Heart left ventricle (tissue), 16 donors: Measurements from ENCODE around the gene SCARB1. TPM values are rescaled to one million over a fixed set of nuclear protein-coding genes. Genes with fewer than 3 reads are reported as not detected.

Source experiments
- ATAC-seq, 4 donors: fragments of 200-7000 bp; cut with Tn5 transposase; one replicate each; pipeline ENCODE4 v1.9.1; 2020 to 2022; ENCODE audit warnings: moderate library complexity in 4 of 4, mild to moderate bottlenecking in 3 of 4, moderate number of reproducible peaks in 1 of 4
- DNase-seq, 5 donors: peaks; one replicate each; pipeline ENCODE4 v3.0.0-alpha.2; 2020
- H3K27ac ChIP-seq, 12 donors: fragments of 200-600 bp; sonication (generic) in 4 of 12; one replicate each; pipeline versions ENCODE4 v1.5.0 to v1.8.0; 2016 to 2022; ENCODE audit warnings: mild to moderate bottlenecking in 2 of 12
- H3K27me3 ChIP-seq, 9 donors: fragments of 200-600 bp; sonication (generic) in 2 of 9; one replicate each; pipeline versions ENCODE4 v1.5.1 to v1.8.0; 2016 to 2022; ENCODE audit warnings: mild to moderate bottlenecking in 3 of 9
- H3K36me3 ChIP-seq, 9 donors: fragments of 200-600 bp; sonication (generic) in 2 of 9; one replicate each; pipeline versions ENCODE4 v1.5.0 to v1.8.0; 2018 to 2022; ENCODE audit warnings: mild to moderate bottlenecking in 2 of 9
- H3K4me1 ChIP-seq, 12 donors: fragments of 200-600 bp; sonication (generic) in 4 of 12; one replicate each; pipeline versions ENCODE4 v1.5.0 to v1.8.0; 2016 to 2022; ENCODE audit warnings: mild to moderate bottlenecking in 3 of 12
- H3K4me3 ChIP-seq, 12 donors: fragments of 200-600 bp; sonication (generic) in 4 of 12; one replicate each; pipeline versions ENCODE4 v1.5.0 to v1.8.0; 2017 to 2022; ENCODE audit warnings: mild to moderate bottlenecking in 9 of 12, moderate library complexity in 4 of 12
- H3K9me3 ChIP-seq, 12 donors: fragments of 200-600 bp; sonication (generic) in 4 of 12; one replicate each; pipeline versions ENCODE4 v1.5.0 to v1.8.0; 2016 to 2022; ENCODE audit warnings: mild to moderate bottlenecking in 1 of 12
- POLR2A ChIP-seq, 2 donors: fragments of 450-650 bp; IDR thresholded peaks; one replicate each; pipeline ENCODE4 v1.6.1; 2017; ENCODE audit warnings: antibody characterized with exemption in 2 of 2, mild to moderate bottlenecking in 2 of 2, moderate library complexity in 2 of 2
- WGBS, 4 donors: extraction: QIAGEN DNeasy Blood & Tissue Kit in 2 of 4; methylation state at CpG; one replicate each; pipeline versions ENCODE4 v1.1.5 to v1.1.7; 2013 to 2018; 5-methylcytosine and 5-hydroxymethylcytosine counted together
- intact Hi-C, 10 donors: fragments of 100-400 bp; cut with DNase I; formaldehyde crosslinking; loops; one replicate each; pipeline versions ENCODE4 v1.11.1 to v1.14.2; 2022
- polyA plus RNA-seq, 2 donors: library from polyadenylated mRNA; stranded (reverse); fragments of 200-250 nt; gene quantifications; one replicate each; pipeline ENCODE4 v1.2.3, GENCODE V29; 2013
- total RNA-seq, 9 donors: library from RNA; depleted of rRNA in 2 of 9; stranded (reverse); fragments of >200 nt in 2 of 9; fragmentation: NEBNext Ultra II Directional in 3 of 9; extraction: Animal tissue kit (Norgen Biotek cat#: 25700) in 3 of 9; gene quantifications; one replicate each; pipeline versions ENCODE4 v1.1.0 to v1.2.4, GENCODE V29; 2016 to 2023
- TF ChIP-seq, protein P1 (sequence below), 12 donors: fragments of 200-600 bp; sonication (generic) in 4 of 12; IDR thresholded peaks; one replicate each; pipeline versions ENCODE4 v1.5.0 to v1.8.0; 2018 to 2022; ENCODE audit warnings: antibody characterized with exemption in 12 of 12, mild to moderate bottlenecking in 5 of 12
- donor health status: ischemic (EF 13 %, LVEDD 7.1; RV severe dilation, severe dysfunction).
- donor health status: healthy with polysubstance abuse.
- donor health status: DM: no; HTN: yes; CAD: no.
- donor health status: DM: no; HTN: no; CAD: no.
- donor health status: ischemic (EF 25% LVEDD 6.9; RV normal size, moderate dysfunction).
- donor health status: ischemic (EF 25% LVEDD 5.7; RV mildly dilated, moderate dysfunction).
- donor health status: healthy.
- donor health status: DM: yes; HTN: yes; CAD: no.
- donor health status: ischemic (EF 35%, LVEDD 5.7; RV mildly dilated, moderate dysfunction).
- donor health status: nonischemic (EF 11% LVEDD 7.7; RV severe dilation, severe dysfunction).
- donor health status: DM: yes; HTN: yes; CAD: no.
- donor health status: PGD.
- donor health status: ischemic (EF 29% LVEDD 5.4; RV normal size, mild dysfunction).
- donor health status: nonischemic (EF 23%, LVEDD 6.1; RV moderate dilation, normal function).

Gene SCARB1
- total and polyA plus RNA-seq, 11 donors: 6.9 to 21.7 (median 14.0) TPM

DNA sequence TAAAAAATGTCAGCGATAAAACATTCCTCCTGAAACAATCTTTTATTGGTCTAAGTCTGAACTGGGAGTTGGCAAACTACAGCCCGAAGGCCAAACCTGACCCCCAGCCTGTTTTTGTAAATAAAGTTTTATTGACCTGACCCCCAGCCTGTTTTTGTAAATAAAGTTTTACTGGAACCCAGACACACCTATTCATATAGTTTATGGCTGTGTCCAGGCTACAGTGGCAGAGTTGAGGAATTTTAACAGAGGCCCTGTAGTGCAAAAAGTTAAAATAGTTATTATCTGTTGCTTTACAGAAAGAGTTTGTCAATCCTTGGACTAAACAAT lies 12.1 kb upstream of the SCARB1 start:
- intact Hi-C loops: no loop called here
- no peak overlapping the region for H3K4me3 ChIP-seq
- DNase-seq (no peak), ATAC-seq (no peak)
- H3K9me3 ChIP-seq: no peaks in the 10 kb centered on the region
- WGBS, 4 donors: 79 to 95% (median 87%) methylated on average over 2 of the region's 2 CpGs
- H3K27ac ChIP-seq: no peak overlapping the region
- H3K36me3 ChIP-seq: no peaks in the 10 kb centered on the region
- TF ChIP-seq, protein P1, sequence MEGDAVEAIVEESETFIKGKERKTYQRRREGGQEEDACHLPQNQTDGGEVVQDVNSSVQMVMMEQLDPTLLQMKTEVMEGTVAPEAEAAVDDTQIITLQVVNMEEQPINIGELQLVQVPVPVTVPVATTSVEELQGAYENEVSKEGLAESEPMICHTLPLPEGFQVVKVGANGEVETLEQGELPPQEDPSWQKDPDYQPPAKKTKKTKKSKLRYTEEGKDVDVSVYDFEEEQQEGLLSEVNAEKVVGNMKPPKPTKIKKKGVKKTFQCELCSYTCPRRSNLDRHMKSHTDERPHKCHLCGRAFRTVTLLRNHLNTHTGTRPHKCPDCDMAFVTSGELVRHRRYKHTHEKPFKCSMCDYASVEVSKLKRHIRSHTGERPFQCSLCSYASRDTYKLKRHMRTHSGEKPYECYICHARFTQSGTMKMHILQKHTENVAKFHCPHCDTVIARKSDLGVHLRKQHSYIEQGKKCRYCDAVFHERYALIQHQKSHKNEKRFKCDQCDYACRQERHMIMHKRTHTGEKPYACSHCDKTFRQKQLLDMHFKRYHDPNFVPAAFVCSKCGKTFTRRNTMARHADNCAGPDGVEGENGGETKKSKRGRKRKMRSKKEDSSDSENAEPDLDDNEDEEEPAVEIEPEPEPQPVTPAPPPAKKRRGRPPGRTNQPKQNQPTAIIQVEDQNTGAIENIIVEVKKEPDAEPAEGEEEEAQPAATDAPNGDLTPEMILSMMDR (IDR thresholded peaks at IDR 0.05): no peak
- no peak for TF ChIP-seq POLR2A (IDR thresholded peaks at IDR 0.05)
- no peaks in the 10 kb centered on the region for H3K27me3 ChIP-seq
- H3K4me1 ChIP-seq: peaks cover 0 to 6% (median 0%) of the 10 kb centered on the region in 12 donors

DNA sequence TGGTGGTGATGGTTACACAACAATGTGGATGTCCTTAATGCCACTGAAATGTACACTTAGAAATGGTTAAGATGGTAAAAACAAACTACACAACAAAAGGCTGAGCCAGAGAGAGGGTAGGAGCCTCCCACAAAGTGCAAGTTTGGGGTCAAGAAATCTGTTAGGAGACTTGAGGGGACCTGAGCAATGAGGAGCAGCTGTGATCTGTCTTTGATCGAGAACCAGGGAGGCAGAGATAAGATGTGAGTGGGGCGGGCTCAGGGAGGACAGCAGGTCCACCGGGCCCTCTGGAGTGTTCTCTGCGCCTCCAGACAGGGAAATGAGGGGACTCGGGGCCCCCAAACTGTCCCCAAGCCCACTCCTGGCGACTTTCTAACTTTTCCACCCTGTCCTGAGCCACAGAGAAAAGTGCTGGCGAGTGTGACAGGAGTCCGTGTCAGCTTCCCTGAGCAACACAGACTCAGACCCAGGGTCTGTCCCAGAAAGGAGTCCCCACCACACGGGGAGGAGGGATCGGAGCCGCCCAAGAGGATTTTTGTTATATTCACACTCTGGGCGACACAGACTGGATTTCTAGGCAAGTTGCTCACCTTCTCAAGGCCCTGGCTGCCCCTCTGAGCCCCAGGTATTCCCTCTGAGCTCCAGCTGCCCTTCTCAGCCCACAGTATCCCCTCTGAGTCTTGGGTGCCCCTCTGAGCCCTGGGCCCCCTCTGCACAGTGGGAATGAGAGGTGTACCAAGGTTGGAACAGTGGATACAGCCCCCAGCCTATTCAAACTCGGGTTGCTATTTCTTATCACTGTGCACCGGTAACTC lies 11.5 kb upstream of the SCARB1 start:
- Histone ChIP-seq H3K4me1 (peaks cover 0 to 6% (median 0%) of the 10 kb centered on the region in 12 donors), H3K36me3 (no peaks in the 10 kb centered on the region), H3K4me3 (no peak overlapping the region), H3K27me3 (no peaks in the 10 kb centered on the region), H3K27ac (no peak overlapping the region), H3K9me3 (no peaks in the 10 kb centered on the region)
- TF ChIP-seq, protein P1 (IDR thresholded peaks at IDR 0.05): no peak
- TF ChIP-seq POLR2A (IDR thresholded peaks at IDR 0.05): no peak
- WGBS, 4 donors: 73 to 81% (median 77%) methylated on average over 12 to 14 of the region's 14 CpGs
- ATAC-seq (no peak), DNase-seq (no peak)
- intact Hi-C loops: no loop called here

GRCh38 chr12:124874188-124874587 lies 10.5 kb upstream of the SCARB1 start:
- Histone ChIP-seq H3K4me1 (peaks cover 0 to 6% (median 0%) of the 10 kb centered on the region in 12 donors), H3K36me3 (no peaks in the 10 kb centered on the region), H3K27me3 (no peaks in the 10 kb centered on the region), H3K27ac (no peak overlapping the region), H3K4me3 (no peak overlapping the region), H3K9me3 (no peaks in the 10 kb centered on the region)
- 91 to 94% (median 93%) methylated on average over 4 of the region's 4 CpGs for WGBS, 4 donors
- intact Hi-C loops: no loop called here
- no peak for DNase-seq
- TF ChIP-seq, protein P1 (IDR thresholded peaks at IDR 0.05): no peak
- no peak for TF ChIP-seq POLR2A (IDR thresholded peaks at IDR 0.05)
- no peak for ATAC-seq

DNA sequence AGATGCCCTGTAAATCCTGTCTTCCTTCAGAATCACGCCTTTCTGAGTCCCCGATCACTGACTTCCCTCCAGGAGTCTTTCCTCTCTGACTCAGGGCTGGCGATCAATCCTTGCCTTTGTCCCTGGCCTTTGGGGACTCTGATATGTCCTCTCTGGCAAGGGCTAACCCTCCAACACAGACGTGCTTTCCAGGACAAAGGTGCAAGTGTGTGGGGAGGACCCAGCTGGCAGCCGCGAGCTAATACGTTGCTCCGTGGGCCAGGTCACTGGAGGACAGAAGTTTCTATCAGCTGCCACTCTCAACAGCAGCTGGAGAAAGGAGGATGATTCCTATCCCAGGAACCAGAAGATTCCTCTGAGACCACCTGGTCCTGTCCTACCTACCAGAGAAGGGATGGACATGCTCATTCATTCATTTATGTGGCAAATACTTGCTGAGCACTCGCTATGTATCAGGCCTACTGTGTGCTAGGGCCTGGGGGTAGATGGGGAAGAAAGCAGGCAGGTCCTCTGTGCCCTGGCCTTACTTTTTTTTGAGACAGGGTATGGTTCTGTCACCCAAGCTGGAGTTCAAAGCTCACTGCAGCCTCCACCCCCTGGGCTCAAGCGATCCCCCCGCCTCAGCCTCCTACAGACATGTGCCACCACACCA lies 8.5 kb upstream of the SCARB1 start:
- ATAC-seq (peak in 1 of 4 donors; percentile 37), DNase-seq (no peak)
- Histone ChIP-seq H3K4me3 (no peak overlapping the region), H3K27ac (no peak overlapping the region), H3K27me3 (no peaks in the 10 kb centered on the region), H3K9me3 (no peaks in the 10 kb centered on the region), H3K36me3 (no peaks in the 10 kb centered on the region), H3K4me1 (peaks cover 0 to 24% (median 0%) of the 10 kb centered on the region in 12 donors)
- intact Hi-C loops: no loop called here
- 66 to 77% (median 76%) methylated on average over 11 of the region's 11 CpGs for WGBS, 4 donors
- no peak for TF ChIP-seq POLR2A (IDR thresholded peaks at IDR 0.05)
- TF ChIP-seq, protein P1 (IDR thresholded peaks at IDR 0.05): no peak
